GM12878 (cell line): Measurements from ENCODE around the gene OSM. TPM values are rescaled to one million over a fixed set of nuclear protein-coding genes. Genes with fewer than 3 reads are reported as not detected.

Experiments used
- ATAC-seq: fragments of 200-7000 bp; cut with Tn5 transposase; 3 replicates; pipeline ENCODE4 v1.9.1; 2020; ENCODE audit warnings: mild to moderate bottlenecking, moderate library complexity
- BruUV-seq: library from RNA; stranded (reverse); fragments of 400-500 nt; replicated peaks from 2 replicates; lab custom pipeline; 2021; lab: Mats Ljungman, UMichigan
- CTCF ChIA-PET: fragments of 300-600 bp; sonication (Branson Sonifier 250); formaldehyde crosslinking; extraction: SDS; loops from one replicate; lab custom pipeline; 2021; ENCODE audit warnings: inconsistent platforms; lab: Yijun Ruan, JAX
- POLR2A ChIA-PET: fragments of 350-600 bp; formaldehyde crosslinking; extraction: SDS; loops from one replicate; lab custom pipeline; 2021; ENCODE audit warnings: inconsistent platforms; lab: Charles Lee
- RAD21 ChIA-PET: fragments of 300-600 bp; sonication (Branson Sonifier 250); formaldehyde crosslinking; loops from one replicate; lab custom pipeline; 2023; ENCODE audit warnings: antibody characterized with exemption; ENCODE audit not compliant: unreplicated experiment; lab: Charles Lee
- SMC1A ChIA-PET: fragments of 300-600 bp; sonication (Branson Sonifier 250); formaldehyde crosslinking; loops from one replicate; lab custom pipeline; 2023; ENCODE audit not compliant: unreplicated experiment, uncharacterized antibody; lab: Charles Lee
- DNase-seq: peaks from one replicate; pipeline ENCODE4 v3.0.0-alpha.2; 2011; ENCODE audit warnings: low read depth, low spot score
- FAIRE-seq: peaks from 3 replicates; lab custom pipeline; 2011; peaks lifted over from hg19 to GRCh38; lab: Jason Lieb, UNC
- H2AFZ ChIP-seq: 2 replicates; pipeline ENCODE4 v1.6.0; 2011; ENCODE audit warnings: low read depth, low read length, control low read depth; ENCODE audit not compliant: control insufficient read depth
- H3K27ac ChIP-seq: 2 replicates; pipeline ENCODE4 v1.5.1; 2011; ENCODE audit warnings: control low read depth; ENCODE audit not compliant: control insufficient read depth, insufficient read depth
- H3K27me3 ChIP-seq, 2 experiments: replicated peaks in 1 of 2; 2 replicates each; pipeline versions ENCODE4 v1.6.0 to v1.6.1; 2011; ENCODE audit warnings: low read length in 1 of 2; ENCODE audit not compliant: control insufficient read depth in 2 of 2, insufficient read depth in 2 of 2
- H3K36me3 ChIP-seq, 2 experiments: 2 replicates each; pipeline ENCODE4 v1.5.1; 2011; ENCODE audit warnings: low read length in 1 of 2; ENCODE audit not compliant: control insufficient read depth in 2 of 2, insufficient read depth in 2 of 2
- H3K4me1 ChIP-seq: 2 replicates; pipeline ENCODE4 v1.6.1; 2011; ENCODE audit warnings: mild to moderate bottlenecking, low read length, moderate library complexity, mixed read lengths; ENCODE audit not compliant: control insufficient read depth, insufficient read depth
- H3K4me2 ChIP-seq: 2 replicates; pipeline ENCODE4 v1.6.0; 2011; ENCODE audit warnings: control low read depth; ENCODE audit not compliant: control insufficient read depth, insufficient read depth
- H3K4me3 ChIP-seq: fragments of 200-600 bp; sonication (generic); 2 replicates; pipeline ENCODE4 v1.5.1; 2016
- H3K79me2 ChIP-seq: 2 replicates; pipeline ENCODE4 v1.6.0; 2011; ENCODE audit warnings: low read length; ENCODE audit not compliant: control insufficient read depth, insufficient read depth
- H3K9ac ChIP-seq: 2 replicates; pipeline ENCODE4 v1.8.0; 2011; ENCODE audit warnings: low read length, control low read depth, mixed read lengths; ENCODE audit not compliant: control insufficient read depth, insufficient read depth
- H3K9me3 ChIP-seq: replicated peaks from 3 replicates; pipeline ENCODE4 v1.5.1; 2011; ENCODE audit warnings: mild to moderate bottlenecking, low read length; ENCODE audit not compliant: control insufficient read depth, insufficient read depth
- H4K20me1 ChIP-seq: 2 replicates; pipeline ENCODE4 v1.6.0; 2011; ENCODE audit not compliant: control insufficient read depth, insufficient read depth
- CREB1 ChIP-seq: IDR thresholded peaks from 2 replicates; pipeline ENCODE4 v1.6.1; 2012; ENCODE audit warnings: low read depth, mild to moderate bottlenecking, inconsistent platforms
- E2F4 ChIP-seq: IDR thresholded peaks from 2 replicates; pipeline ENCODE4 v1.6.1; 2012; ENCODE audit warnings: low read depth, low read length, improper control_type of control experiment
- E2F8 ChIP-seq: fragments of 450-650 bp; IDR thresholded peaks from 2 replicates; pipeline ENCODE4 v1.6.1; 2018; ENCODE audit warnings: mild to moderate bottlenecking, low read depth, moderate library complexity; ENCODE audit not compliant: partially characterized antibody
- HCFC1 ChIP-seq: fragments of 150-350 bp; IDR thresholded peaks from 2 replicates; pipeline ENCODE4 v1.6.1; 2014; ENCODE audit warnings: low read length
- IRF4 ChIP-seq: IDR thresholded peaks from 2 replicates; pipeline ENCODE4 v1.6.1; 2011; ENCODE audit warnings: low read depth, low read length
- MTA3 ChIP-seq: IDR thresholded peaks from 2 replicates; pipeline ENCODE4 v1.6.1; 2012; ENCODE audit warnings: low read length, inconsistent platforms, borderline replicate concordance
- SRF ChIP-seq, 2 experiments: IDR thresholded peaks; 2 replicates each; pipeline ENCODE4 v1.6.1; 2011; ENCODE audit warnings: low read depth in 2 of 2, low read length in 2 of 2, mild to moderate bottlenecking in 1 of 2, moderate library complexity in 1 of 2
- STAT1 ChIP-seq: fragments of 450-650 bp; conservative IDR thresholded peaks from 2 replicates; pipeline ENCODE4 v1.6.1; 2014; ENCODE audit warnings: antibody characterized with exemption, mild to moderate bottlenecking
- TCF7 ChIP-seq: IDR thresholded peaks from 2 replicates; pipeline ENCODE4 v1.6.1; 2014; ENCODE audit warnings: antibody characterized with exemption, borderline replicate concordance
- YY1 ChIP-seq: IDR thresholded peaks from 2 replicates; pipeline ENCODE4 v1.6.1; 2011; ENCODE audit warnings: low read depth, mild to moderate bottlenecking, low read length
- ZBTB33 ChIP-seq: fragments of 450-650 bp; IDR thresholded peaks from 2 replicates; pipeline ENCODE4 v1.6.1; 2017; ENCODE audit warnings: mild to moderate bottlenecking
- ZSCAN29 ChIP-seq: fragments of 450-650 bp; IDR thresholded peaks from 2 replicates; pipeline ENCODE4 v1.6.1; 2017; ENCODE audit warnings: mild to moderate bottlenecking, moderate library complexity
- WGBS: methylation state at CpG from one replicate; pipeline ENCODE4 v1.1.6; 2016; ENCODE audit warnings: low lambda C conversion rate; ENCODE audit not compliant: insufficient replicate concordance, insufficient coverage; ENCODE audit errors: missing lambda C conversion rate; 5-methylcytosine and 5-hydroxymethylcytosine counted together
- in situ Hi-C: fragments of 300-500 bp; cut with MboI; formaldehyde crosslinking; loops from 9 replicates; pipeline ENCODE4 v1.14.3; 2018; ENCODE audit warnings: mixed read lengths
- intact Hi-C: fragments of 100-400 bp; cut with micrococcal nuclease; formaldehyde crosslinking; loops from one replicate; pipeline ENCODE4 v1.14.2; 2022; ENCODE audit not compliant: unreplicated experiment
- polyA plus RNA-seq, 11 experiments: library from polyadenylated mRNA; depleted of rRNA in 4 of 11; unstranded in 6 of 11; stranded (reverse) in 5 of 11; fragments of >200 nt; fragmentation: Nextera tagmentation in 4 of 11; fragmentation: Illumina TruSeq in 1 of 11; extraction: Ambion mirVana in 4 of 11; extraction: Trizol in 1 of 11; gene quantifications; 1 replicate in 1 of 11; 2 replicates in 10 of 11; pipeline versions ENCODE4 v1.2.1 to v1.2.3, GENCODE V29; 2011 to 2016; ENCODE audit warnings: inconsistent platforms in 2 of 11, missing spikeins in 2 of 11, low read depth in 1 of 11
- total RNA-seq, 4 experiments: library from RNA; depleted of rRNA in 3 of 4; stranded (reverse); fragments of >200 nt in 3 of 4; fragmentation: Illumina TruSeq in 1 of 4; extraction: Trizol in 1 of 4; gene quantifications; 2 replicates each; pipeline versions ENCODE4 v1.2.1 to v1.2.3, GENCODE V29; 2013 to 2021

OSM gene
- total and polyA plus RNA-seq, 10 of the 15 experiments (the other 5 are each of a cell fraction or from before 2014, with no cell fraction given), result 0.06 to 1.4 (median 0.59) TPM

GRCh38 chr22:30291058-30291892, 24.6 kb upstream of the OSM start:
- SMC1A ChIA-PET, result interaction anchor here (1.3 to 7.9 kb wide), 6 partner anchors 15 to 95 kb away, joined by 4 to 201 read pairs (median 58); partner anchors contain the start of genes RNF215 and TBC1D10A
- peaks cover 25% of the 10 kb centered on the region for H3K4me1 ChIP-seq
- intact Hi-C loops, result no loop called here

More at GRCh38 chr22:30291058-30291892, 24.6 kb upstream of the OSM start:
- no peak overlapping the region for H2AFZ ChIP-seq
- H3K9ac ChIP-seq, result no peak overlapping the region
- FAIRE-seq, result no peak
- TF ChIP-seq E2F8 (no peak), STAT1 (no peak), ZBTB33 (no peak), SRF (IDR thresholded peaks at IDR 0.05; ENCODE audit: low read depth in 2 of 2, low read length in 2 of 2) (no peak), E2F4 (no peak), ZSCAN29 (no peak), IRF4 (no peak), YY1 (no peak), CREB1 (no peak), MTA3 (no peak), HCFC1 (no peak), TCF7 (no peak)
- TF ChIP-seq, all 136 proteins: peak for 0
- H3K27me3 ChIP-seq, result no peaks in the 10 kb centered on the region
- RAD21 ChIA-PET, result interaction anchor here (1.0 to 6.2 kb wide), 6 partner anchors 10 to 133 kb away, joined by 3 to 277 read pairs (median 76); partner anchors contain the start of genes MTFP1, RNF215 and TBC1D10A
- CTCF ChIA-PET, result interaction anchor here (0.6 to 10.5 kb wide), 5 partner anchors 17 to 132 kb away, joined by 3 to 436 read pairs (median 125); partner anchors contain the start of genes MTFP1, RNF215 and TBC1D10A
- H3K4me2 ChIP-seq, result 0 out of 2 replicates have a peak overlapping the region, but pooled peaks have one; percentile 13
- H4K20me1 ChIP-seq, result no peaks in the 10 kb centered on the region
- 90% methylated on average over 13 of the region's 13 CpGs for WGBS
- no peaks in the 10 kb centered on the region for H3K79me2 ChIP-seq
- H3K36me3 ChIP-seq, result peaks cover 2 to 24% of the 10 kb centered on the region in 2 experiments; a peak in 3 of 4 replicates
- in situ Hi-C loops, result no loop called here
- no TSS peak for BruUV-seq
- H3K27ac ChIP-seq, result peak overlapping the region; percentile 55
- no peaks in the 10 kb centered on the region for H3K9me3 ChIP-seq
- POLR2A ChIA-PET, result interaction anchor here (0.5 to 4.2 kb wide), 4 partner anchors 12 to 133 kb away, joined by 3 to 28 read pairs (median 6); partner anchors contain the start of gene TBC1D10A
- no peak for DNase-seq
- ATAC-seq, result no peak
- H3K4me3 ChIP-seq, result no peak overlapping the region
